Endothelial cell of umbilical vein (primary cell): ENCODE measurements around the gene TEX26.

ENCODE experiments used
- CTCF ChIP-seq, 2 donors: IDR thresholded peaks; 1 replicate in 1 of 2; 2 replicates in 1 of 2; pipeline ENCODE4 v1.5.1; 2011; ENCODE audit warnings: low read length in 2 of 2, mild to moderate bottlenecking in 2 of 2, moderate library complexity in 2 of 2, control low read depth in 1 of 2, inconsistent platforms in 1 of 2, low read depth in 1 of 2; ENCODE audit not compliant: insufficient read depth in 1 of 2; ENCODE audit errors: extremely low read depth in 1 of 2
- EZH2 ChIP-seq: IDR thresholded peaks from 2 replicates; pipeline ENCODE4 v1.6.1; 2012; ENCODE audit warnings: borderline replicate concordance, low read depth, mild to moderate bottlenecking, moderate library complexity, low read length, inconsistent platforms; ENCODE audit not compliant: severe bottlenecking
- FOS ChIP-seq: IDR thresholded peaks from 2 replicates; pipeline ENCODE4 v1.6.1; 2011; ENCODE audit warnings: mild to moderate bottlenecking, low read length, moderate library complexity, borderline replicate concordance; ENCODE audit not compliant: insufficient read depth
- GATA2 ChIP-seq: IDR thresholded peaks from 2 replicates; pipeline ENCODE4 v1.7.0; 2011; ENCODE audit warnings: low read depth, mild to moderate bottlenecking, moderate library complexity, mixed read lengths, low read length; ENCODE audit not compliant: insufficient read length, insufficient read depth
- JUN ChIP-seq: IDR thresholded peaks from 2 replicates; pipeline ENCODE4 v1.6.1; 2011; ENCODE audit warnings: borderline replicate concordance, low read depth; ENCODE audit not compliant: insufficient read length, insufficient read depth
- MYC ChIP-seq: IDR thresholded peaks from one replicate; pipeline ENCODE4 v1.6.1; 2011; ENCODE audit warnings: mild to moderate bottlenecking, low read depth, low read length
- POLR2A ChIP-seq: IDR thresholded peaks from 2 replicates; pipeline ENCODE4 v1.6.1; 2012; ENCODE audit warnings: low read depth, mild to moderate bottlenecking, control low read depth, low read length
- POLR2AphosphoS5 ChIP-seq: IDR thresholded peaks from 2 replicates; pipeline ENCODE4 v1.6.1; 2012; ENCODE audit warnings: low read depth, mild to moderate bottlenecking, control low read depth, low read length, moderate library complexity; ENCODE audit not compliant: insufficient read depth
- TF ChIP-seq, protein P1 (sequence below): IDR thresholded peaks from 2 replicates; pipeline ENCODE4 v1.6.1; 2011; ENCODE audit not compliant: insufficient read depth, insufficient read length

DNA sequence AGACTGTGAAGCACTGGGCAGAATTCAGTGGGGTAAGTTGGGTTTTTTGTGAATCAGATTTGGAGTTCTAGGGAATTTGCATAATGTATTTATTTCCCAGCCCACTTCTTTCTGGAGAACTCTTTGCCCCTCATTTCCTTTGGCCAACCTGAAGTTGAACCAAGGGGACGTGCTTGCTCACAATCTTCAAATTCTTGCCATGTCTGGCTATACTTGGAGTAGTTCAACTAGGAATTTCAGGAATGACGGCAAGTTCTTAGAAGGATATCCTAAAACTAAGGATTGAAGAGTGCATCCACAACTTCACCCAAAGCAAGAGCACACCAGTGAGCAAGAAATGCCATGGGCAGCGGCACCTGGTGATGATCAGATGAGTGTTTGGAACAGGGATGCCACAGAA lies 88.5 kb downstream of the TEX26 start:
- TF ChIP-seq POLR2AphosphoS5 (no peak), EZH2 (no peak), CTCF (IDR thresholded peaks at IDR 0.05; ENCODE audit: extremely low read depth in 1 of 2, insufficient read depth in 1 of 2, low read depth in 1 of 2, low read length in 2 of 2) (no peak), JUN (no peak), GATA2 (no peak), POLR2A (no peak), MYC (no peak), FOS (no peak)
- TF ChIP-seq, protein P1, sequence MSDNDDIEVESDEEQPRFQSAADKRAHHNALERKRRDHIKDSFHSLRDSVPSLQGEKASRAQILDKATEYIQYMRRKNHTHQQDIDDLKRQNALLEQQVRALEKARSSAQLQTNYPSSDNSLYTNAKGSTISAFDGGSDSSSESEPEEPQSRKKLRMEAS, result no peak
